ENCODE data around the gene MTHFS. TPM values are rescaled to one million over a fixed set of nuclear protein-coding genes. Genes with fewer than 3 reads are reported as not detected.

MTHFS gene
- total RNA-seq, 1 experiment from 2014 or later, result 8.7 TPM

GRCh38 chr15:79834495-79834894 is 62.3 kb downstream of the MTHFS start:
- no TSS peak for BruUV-seq (replicated peaks)
- POLR2A ChIA-PET (ENCODE audit: low non-redundant PET), result no interaction called here
- Histone ChIP-seq H3K27ac (ENCODE audit: low read depth, low read length, poor library complexity, severe bottlenecking) (no peak overlapping the region), H3K36me3 (ENCODE audit: insufficient read depth, low read length, poor library complexity, severe bottlenecking) (no peaks in the 10 kb centered on the region), H3K4me1 (ENCODE audit: insufficient read depth, low read length, poor library complexity, severe bottlenecking) (no peaks in the 10 kb centered on the region), H3K9me3 (ENCODE audit: low read depth, low read length, poor library complexity, severe bottlenecking) (no peaks in the 10 kb centered on the region), H3K27me3 (replicated peaks; ENCODE audit: insufficient read depth, low read depth, low read length, poor library complexity) (no peaks in the 10 kb centered on the region), H3K4me3 (ENCODE audit: low read depth, low read length, poor library complexity, severe bottlenecking) (no peak overlapping the region)
- DNase-seq (ENCODE audit: low spot score), result no peak
- no peak for TF ChIP-seq EZH2 (IDR thresholded peaks at IDR 0.05; ENCODE audit: borderline replicate concordance, low read depth, low read length, poor library complexity, severe bottlenecking)
- TF ChIP-seq CTCF (conservative IDR thresholded peaks at IDR 0.05; ENCODE audit: low read depth, low read length), result no peak
- CTCF ChIA-PET, result no interaction called here
- intact Hi-C loops (cut with micrococcal nuclease; ENCODE audit: unreplicated experiment), result no loop called here

- ChIA-PET POLR2A (ENCODE audit: low non-redundant PET) (no interaction called here), CTCF (no interaction called here)
- no peak for DNase-seq (ENCODE audit: low spot score)
- intact Hi-C loops (cut with micrococcal nuclease; ENCODE audit: unreplicated experiment), result no loop called here
- TF ChIP-seq CTCF (conservative IDR thresholded peaks at IDR 0.05; ENCODE audit: low read depth, low read length) (no peak), EZH2 (IDR thresholded peaks at IDR 0.05; ENCODE audit: borderline replicate concordance, low read depth, low read length, poor library complexity, severe bottlenecking) (no peak)
- Histone ChIP-seq H3K9me3 (ENCODE audit: low read depth, low read length, poor library complexity, severe bottlenecking) (no peaks in the 10 kb centered on the region), H3K4me3 (ENCODE audit: low read depth, low read length, poor library complexity, severe bottlenecking) (no peak overlapping the region), H3K4me1 (ENCODE audit: insufficient read depth, low read length, poor library complexity, severe bottlenecking) (no peaks in the 10 kb centered on the region), H3K27ac (ENCODE audit: low read depth, low read length, poor library complexity, severe bottlenecking) (no peak overlapping the region), H3K36me3 (ENCODE audit: insufficient read depth, low read length, poor library complexity, severe bottlenecking) (no peaks in the 10 kb centered on the region), H3K27me3 (replicated peaks; ENCODE audit: insufficient read depth, low read depth, low read length, poor library complexity) (no peaks in the 10 kb centered on the region)
- BruUV-seq (replicated peaks), result no TSS peak
Measured at GRCh38 chr15:79832367-79833120, 64.3 kb downstream of the MTHFS start.

DNA sequence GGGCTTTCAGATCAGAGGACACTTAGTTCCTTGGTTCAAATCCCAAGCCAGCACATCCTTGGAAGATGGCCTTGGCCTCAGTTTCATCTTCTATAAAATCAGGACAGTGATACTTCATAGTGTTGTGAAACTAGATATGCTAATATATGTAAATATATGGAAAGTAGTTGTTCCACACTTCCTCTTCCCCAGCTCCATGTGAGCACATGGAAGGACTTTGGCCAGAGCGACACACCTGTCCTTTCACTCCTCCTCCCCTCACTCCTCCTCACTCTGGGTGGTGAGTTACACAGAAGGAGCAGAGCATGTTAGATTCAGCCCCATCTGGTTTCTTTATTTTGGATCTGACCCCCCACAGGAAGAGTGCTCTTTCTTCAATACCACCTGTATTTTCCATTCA is 65.2 kb downstream of the MTHFS start:
- ChIA-PET POLR2A (ENCODE audit: low non-redundant PET) (no interaction called here), CTCF (no interaction called here)
- no TSS peak for BruUV-seq (replicated peaks)
- Histone ChIP-seq H3K4me1 (ENCODE audit: insufficient read depth, low read length, poor library complexity, severe bottlenecking) (no peaks in the 10 kb centered on the region), H3K27ac (ENCODE audit: low read depth, low read length, poor library complexity, severe bottlenecking) (no peak overlapping the region), H3K36me3 (ENCODE audit: insufficient read depth, low read length, poor library complexity, severe bottlenecking) (no peaks in the 10 kb centered on the region), H3K27me3 (replicated peaks; ENCODE audit: insufficient read depth, low read depth, low read length, poor library complexity) (no peaks in the 10 kb centered on the region), H3K4me3 (ENCODE audit: low read depth, low read length, poor library complexity, severe bottlenecking) (no peak overlapping the region), H3K9me3 (ENCODE audit: low read depth, low read length, poor library complexity, severe bottlenecking) (no peaks in the 10 kb centered on the region)
- intact Hi-C loops (cut with micrococcal nuclease; ENCODE audit: unreplicated experiment), result no loop called here
- DNase-seq (ENCODE audit: low spot score), result no peak
- TF ChIP-seq CTCF (conservative IDR thresholded peaks at IDR 0.05; ENCODE audit: low read depth, low read length) (no peak), EZH2 (IDR thresholded peaks at IDR 0.05; ENCODE audit: borderline replicate concordance, low read depth, low read length, poor library complexity, severe bottlenecking) (no peak)

All from A673 (cell line).